HepG2 (cell line): ENCODE measurements around the gene GGA1. TPM values are rescaled to one million over a fixed set of nuclear protein-coding genes. Genes with fewer than 3 reads are reported as not detected.
A peak's percentile ranks its signal among the peaks of the same experiment; 100 is the strongest.

ENCODE experiments used
- BCL3 ChIP-seq: sonication (generic); formaldehyde crosslinking; IDR thresholded peaks from 2 replicates; pipeline ENCODE4 v1.5.1; 2020; ENCODE audit warnings: mild to moderate bottlenecking, missing genetic modification reagents, moderate library complexity
- EHMT2 ChIP-seq: fragments of 200-600 bp; sonication (generic); IDR thresholded peaks from 2 replicates; pipeline ENCODE4 v1.7.0; 2017; ENCODE audit warnings: antibody characterized with exemption, low read depth, low read length, borderline replicate concordance
- GABPA ChIP-seq, 2 experiments: IDR thresholded peaks; 2 replicates each; pipeline ENCODE4 v1.6.1; 2011 to 2016; ENCODE audit warnings: low read depth in 2 of 2, low read length in 1 of 2, missing biosample characterization in 1 of 2, missing genetic modification characterization in 1 of 2
- KLF12 ChIP-seq: sonication (generic); formaldehyde crosslinking; IDR thresholded peaks from 2 replicates; pipeline ENCODE4 v1.4.0; 2020; ENCODE audit warnings: missing genetic modification reagents, borderline replicate concordance
- MAF1 ChIP-seq: sonication (generic); formaldehyde crosslinking; IDR thresholded peaks from 2 replicates; pipeline ENCODE4 v1.5.0; 2020; ENCODE audit warnings: missing genetic modification reagents, borderline replicate concordance
- MED8 ChIP-seq: sonication (generic); formaldehyde crosslinking; IDR thresholded peaks from 2 replicates; pipeline ENCODE4 v1.8.1; 2023; ENCODE audit warnings: mild to moderate bottlenecking, missing genetic modification reagents; ENCODE audit not compliant: insufficient replicate concordance
- NR2F1 ChIP-seq, 2 experiments: fragments of 450-650 bp in 1 of 2; formaldehyde crosslinking in 1 of 2; IDR thresholded peaks; 2 replicates each; pipeline versions ENCODE4 v1.5.0 to v1.6.1; 2016 to 2020; ENCODE audit warnings: mild to moderate bottlenecking in 1 of 2, missing compliant biosample characterization in 1 of 2, missing genetic modification reagents in 1 of 2, moderate library complexity in 1 of 2
- PAXIP1 ChIP-seq: sonication (generic); formaldehyde crosslinking; conservative IDR thresholded peaks from 2 replicates; pipeline ENCODE4 v1.4.0; 2020; ENCODE audit warnings: mild to moderate bottlenecking, missing genetic modification reagents, moderate library complexity
- RCOR2 ChIP-seq: IDR thresholded peaks from 2 replicates; pipeline ENCODE4 v1.6.1; 2016; ENCODE audit warnings: missing biosample characterization, missing genetic modification reagents
- RFX1 ChIP-seq: fragments of 450-650 bp; IDR thresholded peaks from 2 replicates; pipeline ENCODE4 v1.6.1; 2017
- SPEN ChIP-seq: sonication (generic); formaldehyde crosslinking; IDR thresholded peaks from 2 replicates; pipeline ENCODE4 v1.5.1; 2020; ENCODE audit warnings: low read depth, mild to moderate bottlenecking, missing genetic modification reagents
- THAP11 ChIP-seq: IDR thresholded peaks from 2 replicates; pipeline ENCODE4 v1.6.1; 2016; ENCODE audit warnings: missing biosample characterization, missing genetic modification reagents
- TSC22D2 ChIP-seq: sonication (generic); formaldehyde crosslinking; IDR thresholded peaks from 2 replicates; pipeline ENCODE4 v1.5.1; 2020; ENCODE audit warnings: missing genetic modification reagents, mild to moderate bottlenecking, borderline replicate concordance
- ZBTB42 ChIP-seq: sonication (generic); formaldehyde crosslinking; IDR thresholded peaks from 2 replicates; pipeline ENCODE4 v1.5.0; 2020; ENCODE audit warnings: mild to moderate bottlenecking, missing genetic modification reagents
- ZBTB43 ChIP-seq: sonication (generic); formaldehyde crosslinking; conservative IDR thresholded peaks from 2 replicates; pipeline ENCODE4 v1.4.0; 2020; ENCODE audit warnings: missing genetic modification reagents
- ZMAT5 ChIP-seq: sonication (generic); formaldehyde crosslinking; IDR thresholded peaks from 2 replicates; pipeline ENCODE4 v1.5.0; 2020; ENCODE audit warnings: mild to moderate bottlenecking, low read depth, missing genetic modification reagents, borderline replicate concordance
- ZNF10 ChIP-seq: sonication (generic); formaldehyde crosslinking; IDR thresholded peaks from 2 replicates; pipeline ENCODE4 v1.4.0; 2020; ENCODE audit warnings: mild to moderate bottlenecking, low read depth, missing genetic modification reagents, borderline replicate concordance
- ZNF34 ChIP-seq: sonication (generic); formaldehyde crosslinking; IDR thresholded peaks from 2 replicates; pipeline ENCODE4 v1.4.0; 2020; ENCODE audit warnings: mild to moderate bottlenecking, missing genetic modification reagents, borderline replicate concordance
- ZNF382 ChIP-seq: sonication (generic); formaldehyde crosslinking; IDR thresholded peaks from 2 replicates; pipeline ENCODE4 v1.5.0; 2020; ENCODE audit warnings: missing genetic modification reagents, mild to moderate bottlenecking, borderline replicate concordance
- ZNF546 ChIP-seq: sonication (generic); formaldehyde crosslinking; conservative IDR thresholded peaks from 2 replicates; pipeline ENCODE4 v1.8.1; 2023; ENCODE audit warnings: mild to moderate bottlenecking, missing genetic modification reagents
- ZNF761 ChIP-seq: sonication (generic); formaldehyde crosslinking; conservative IDR thresholded peaks from 2 replicates; pipeline ENCODE4 v1.4.0; 2020; ENCODE audit warnings: mild to moderate bottlenecking, missing genetic modification reagents
- ZNF83 ChIP-seq: sonication (generic); formaldehyde crosslinking; IDR thresholded peaks from 2 replicates; pipeline ENCODE4 v1.4.0; 2020; ENCODE audit warnings: missing genetic modification reagents, mild to moderate bottlenecking, borderline replicate concordance
- ZSCAN22 ChIP-seq: sonication (generic); formaldehyde crosslinking; IDR thresholded peaks from 2 replicates; pipeline ENCODE4 v1.4.0; 2020; ENCODE audit warnings: mild to moderate bottlenecking, missing genetic modification reagents
- ZSCAN9 ChIP-seq: IDR thresholded peaks from 2 replicates; pipeline ENCODE4 v1.6.1; 2016; ENCODE audit warnings: borderline replicate concordance
- polyA plus RNA-seq, 8 experiments: library from polyadenylated mRNA; depleted of rRNA in 3 of 8; stranded (reverse) in 7 of 8; unstranded in 1 of 8; fragments of >200 nt; fragmentation: Illumina TruSeq in 4 of 8; extraction: Trizol in 4 of 8; gene quantifications; 2 replicates each; pipeline versions ENCODE4 v1.2.1 to v1.2.3, GENCODE V29; 2011 to 2016; ENCODE audit warnings: low read depth in 4 of 8, missing spikeins in 1 of 8, mixed read lengths in 1 of 8; ENCODE audit not compliant: insufficient read depth in 1 of 8
- total RNA-seq, 5 experiments: library from RNA; depleted of rRNA; stranded (reverse); fragments of >200 nt; fragmentation: Illumina TruSeq; extraction: Trizol; gene quantifications; 2 replicates each; pipeline ENCODE4 v1.2.3, GENCODE V29; 2016; ENCODE audit warnings: low read depth in 1 of 5

GGA1 gene
- total and polyA plus RNA-seq, 2 of the 13 experiments (the other 11 are each of a cell fraction or from before 2014, with no cell fraction given), result 29.1 to 87.2 TPM

GRCh38 chr22:37559901-37560607, 48.6 kb upstream of the GGA1 start, which contains the start of gene CDC42EP1 (continued):
- no peak for TF ChIP-seq ZBTB43
- TF ChIP-seq ZSCAN9 (CRISPR knock-in tag), result no peak
- TF ChIP-seq PAXIP1, result 0 out of 2 replicates have a peak, but pooled peaks have one; percentile 32
- TF ChIP-seq ZNF761 (CRISPR knock-in tag), result no peak
- TF ChIP-seq ZBTB42 (CRISPR knock-in tag), result no peak
- no peak for TF ChIP-seq NR2F1 (CRISPR knock-in tag; IDR thresholded peaks at IDR 0.05)
- TF ChIP-seq MED8 (CRISPR knock-in tag), result peak; percentile 45
- TF ChIP-seq THAP11 (CRISPR knock-in tag), result no peak
- TF ChIP-seq ZNF382 (CRISPR knock-in tag), result no peak
- no peak for TF ChIP-seq ZNF83 (CRISPR knock-in tag)
- TF ChIP-seq ZSCAN22 (CRISPR knock-in tag), result no peak
- TF ChIP-seq MAF1 (CRISPR knock-in tag), result no peak
- TF ChIP-seq RCOR2, result no peak
- TF ChIP-seq ZMAT5, result no peak
- no peak for TF ChIP-seq BCL3 (CRISPR knock-in tag)
- TF ChIP-seq EHMT2, result no peak
- TF ChIP-seq GABPA (IDR thresholded peaks at IDR 0.05; ENCODE audit: low read depth, low read length), result no peak
- no peak for TF ChIP-seq GABPA (CRISPR knock-in tag; IDR thresholded peaks at IDR 0.05; ENCODE audit: low read depth)
- peak; percentile 71; the same call in 1 of the 2 replicates for TF ChIP-seq SPEN (CRISPR knock-in tag)
- no peak; the same call in 1 of the 2 replicates for TF ChIP-seq TSC22D2 (CRISPR knock-in tag)
- 0 out of 2 replicates have a peak, but pooled peaks have one; percentile 38 for TF ChIP-seq ZNF34 (CRISPR knock-in tag)
- TF ChIP-seq RFX1, result no peak
- TF ChIP-seq ZNF10 (CRISPR knock-in tag), result no peak
- no peak for TF ChIP-seq ZNF546 (CRISPR knock-in tag)
- no peak for TF ChIP-seq KLF12 (CRISPR knock-in tag)
